GM21737 (cell line): ENCODE data around the gene TTC1.
"Not testable (repeated sequence)": the region's sequence is repeated elsewhere in the genome, so short reads cannot be mapped to it uniquely, and the experiment has no call there.

Source experiments
- ATAC-seq: cut with Tn5 transposase; IDR thresholded peaks from one replicate; pipeline ENCODE4 v1.9.1; 2021; ENCODE audit warnings: mild to moderate bottlenecking, moderate library complexity; ENCODE audit not compliant: unreplicated experiment

Gene TTC1

GRCh38 chr5:160036884-160037283 is 27.9 kb downstream of the TTC1 start:
- no peak for ATAC-seq

GRCh38 chr5:160039810-160040470 is 31.0 kb downstream of the TTC1 start:
- ATAC-seq: no peak

GRCh38 chr5:160040471-160040835 is 31.5 kb downstream of the TTC1 start:
- no peak for ATAC-seq

- no peak for ATAC-seq
Observed at GRCh38 chr5:160042671-160043070, 33.7 kb downstream of the TTC1 start.

GRCh38 chr5:160044391-160044804 is 35.5 kb downstream of the TTC1 start:
- ATAC-seq: no peak

- ATAC-seq: no peak
Observed at GRCh38 chr5:160044967-160045366, 36.0 kb downstream of the TTC1 start.

- ATAC-seq: no peak
Observed at GRCh38 chr5:160047423-160047822, 38.5 kb downstream of the TTC1 start.

GRCh38 chr5:160048131-160048530 is 39.2 kb downstream of the TTC1 start:
- no peak for ATAC-seq

- ATAC-seq: no peak
Observed at GRCh38 chr5:160049099-160049498, 40.2 kb downstream of the TTC1 start.

GRCh38 chr5:160054047-160054446 is 45.1 kb downstream of the TTC1 start:
- no peak for ATAC-seq

- ATAC-seq: no peak
Observed at GRCh38 chr5:160054831-160055230, 45.9 kb downstream of the TTC1 start.

GRCh38 chr5:160057256-160057655 is 48.3 kb downstream of the TTC1 start:
- no peak for ATAC-seq

GRCh38 chr5:160060001-160060400 is 51.1 kb downstream of the TTC1 start:
- no peak for ATAC-seq

GRCh38 chr5:160061770-160062169 is 52.8 kb downstream of the TTC1 start:
- no peak for ATAC-seq

- ATAC-seq: no peak
Observed at GRCh38 chr5:160064417-160064810, 55.5 kb downstream of the TTC1 start.

GRCh38 chr5:160064995-160065614 is 56.2 kb downstream of the TTC1 start:
- no peak for ATAC-seq

GRCh38 chr5:160069120-160069519 is 60.2 kb downstream of the TTC1 start:
- ATAC-seq: not testable (repeated sequence)

- ATAC-seq: no peak
Observed at GRCh38 chr5:160071516-160071915, 62.6 kb downstream of the TTC1 start.

- no peak for ATAC-seq
Observed at GRCh38 chr5:160071916-160072315, 63.0 kb downstream of the TTC1 start.

- ATAC-seq: no peak
Observed at GRCh38 chr5:160075073-160075472, 66.1 kb downstream of the TTC1 start.

GRCh38 chr5:160076997-160077396 is 68.1 kb downstream of the TTC1 start:
- ATAC-seq: no peak

GRCh38 chr5:160079753-160080152 is 70.8 kb downstream of the TTC1 start:
- ATAC-seq: no peak

GRCh38 chr5:160081495-160081894 is 72.6 kb downstream of the TTC1 start:
- no peak for ATAC-seq
